ENCODE data around the gene NAALADL2.

DNA sequence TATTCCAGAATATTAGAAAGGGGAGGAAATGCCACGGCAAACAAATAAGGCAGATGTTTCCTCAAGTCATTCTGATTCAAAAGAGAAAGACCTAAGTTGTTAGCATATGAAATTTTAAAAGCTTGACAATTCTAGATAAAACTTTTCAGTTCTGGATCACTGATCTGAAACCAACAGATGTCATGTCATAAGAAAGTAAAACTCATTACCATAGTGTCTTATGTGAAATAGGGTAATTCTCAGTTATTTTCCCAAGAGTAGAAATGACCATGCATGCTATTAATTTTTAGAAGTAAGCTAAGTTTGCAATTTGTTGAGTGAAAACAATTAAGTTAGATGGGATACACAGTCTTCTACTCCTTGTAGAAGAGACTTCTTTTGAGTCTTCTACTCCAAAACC is 630.3 kb downstream of the NAALADL2 start:
- TF ChIP-seq POLR2A (IDR thresholded peaks at IDR 0.05) = no peak
- TF ChIP-seq, protein P1, sequence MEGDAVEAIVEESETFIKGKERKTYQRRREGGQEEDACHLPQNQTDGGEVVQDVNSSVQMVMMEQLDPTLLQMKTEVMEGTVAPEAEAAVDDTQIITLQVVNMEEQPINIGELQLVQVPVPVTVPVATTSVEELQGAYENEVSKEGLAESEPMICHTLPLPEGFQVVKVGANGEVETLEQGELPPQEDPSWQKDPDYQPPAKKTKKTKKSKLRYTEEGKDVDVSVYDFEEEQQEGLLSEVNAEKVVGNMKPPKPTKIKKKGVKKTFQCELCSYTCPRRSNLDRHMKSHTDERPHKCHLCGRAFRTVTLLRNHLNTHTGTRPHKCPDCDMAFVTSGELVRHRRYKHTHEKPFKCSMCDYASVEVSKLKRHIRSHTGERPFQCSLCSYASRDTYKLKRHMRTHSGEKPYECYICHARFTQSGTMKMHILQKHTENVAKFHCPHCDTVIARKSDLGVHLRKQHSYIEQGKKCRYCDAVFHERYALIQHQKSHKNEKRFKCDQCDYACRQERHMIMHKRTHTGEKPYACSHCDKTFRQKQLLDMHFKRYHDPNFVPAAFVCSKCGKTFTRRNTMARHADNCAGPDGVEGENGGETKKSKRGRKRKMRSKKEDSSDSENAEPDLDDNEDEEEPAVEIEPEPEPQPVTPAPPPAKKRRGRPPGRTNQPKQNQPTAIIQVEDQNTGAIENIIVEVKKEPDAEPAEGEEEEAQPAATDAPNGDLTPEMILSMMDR (IDR thresholded peaks at IDR 0.05) = no peak
